ENCODE measurements around the gene TENM4.

TENM4 gene

DNA sequence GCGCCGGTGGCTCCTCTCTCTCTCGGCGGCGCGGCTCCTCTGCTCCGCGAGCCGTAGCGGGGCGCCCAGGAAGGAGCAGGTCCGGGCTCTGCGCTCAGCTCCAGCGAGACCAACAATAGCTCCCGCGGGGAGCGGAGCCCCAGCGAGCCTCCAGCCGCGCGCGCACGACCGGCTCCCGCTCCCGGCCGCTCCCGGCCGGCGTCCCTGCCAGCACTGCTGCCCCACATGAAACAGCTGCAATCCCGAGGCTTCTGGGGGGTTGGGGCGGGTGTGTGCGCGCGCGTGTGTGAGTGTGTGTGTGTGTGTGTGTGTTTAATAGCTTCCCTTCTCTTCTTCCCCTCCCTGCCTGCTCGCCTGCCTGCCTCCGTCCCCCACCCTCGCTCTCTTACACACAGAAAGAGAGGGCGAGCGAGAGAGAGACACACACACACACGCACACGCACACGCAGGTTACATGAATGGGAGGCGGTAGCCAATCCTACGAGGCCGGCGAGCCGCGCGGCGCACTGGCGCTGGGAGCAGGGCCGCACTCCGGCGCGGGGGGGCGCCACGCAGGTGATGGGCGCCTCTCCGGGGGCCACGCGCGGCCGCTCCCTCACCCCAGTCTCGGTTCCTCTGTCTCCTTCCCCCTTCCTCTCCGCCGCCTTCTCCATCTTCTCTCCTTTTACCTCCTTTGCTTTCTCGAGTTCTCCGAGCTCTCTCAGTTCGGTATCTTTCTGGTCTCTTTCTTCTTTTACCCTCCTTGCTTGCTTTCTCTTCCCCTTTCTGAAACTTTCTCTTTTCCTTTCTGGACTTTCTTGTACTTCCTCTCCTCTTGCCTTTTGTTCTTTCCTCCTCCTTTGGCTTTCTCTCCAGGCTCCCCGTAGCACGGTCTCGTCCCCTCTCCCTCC lies at the start of gene TENM4:
Gene TENM4, minus strand, starts transcription at position 460 of the 890 bp plus-strand sequence. CDS start 371,086 bp downstream, outside the sequence.
- DNase-seq = peak; percentile 94

GRCh38 chr11:79488286-79488685 lies 47.5 kb upstream of the TENM4 start:
- no peak for DNase-seq

DNA sequence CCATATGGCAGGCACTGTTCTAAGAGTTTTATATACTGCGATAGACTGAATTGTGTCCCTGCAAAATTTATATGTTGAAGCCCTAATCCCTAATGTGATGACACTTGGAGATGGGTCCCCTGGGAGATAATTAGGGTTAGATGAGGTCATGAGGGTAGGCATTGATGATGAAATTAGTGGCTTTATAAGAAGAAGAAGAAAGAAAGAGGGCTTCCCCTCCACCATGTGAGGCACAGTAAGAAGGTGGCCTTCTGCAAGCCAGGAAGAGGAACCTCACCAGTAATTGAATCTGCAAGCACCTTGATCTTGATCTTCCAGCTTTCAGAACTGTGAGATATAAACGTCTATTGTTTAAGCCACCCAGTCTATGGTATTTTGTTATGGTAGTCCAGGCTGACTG lies 46.6 kb upstream of the TENM4 start:
- no peak for DNase-seq

- DNase-seq = no peak
These were observed 45.6 kb upstream of the TENM4 start for GRCh38 chr11:79486242-79486984.

DNA sequence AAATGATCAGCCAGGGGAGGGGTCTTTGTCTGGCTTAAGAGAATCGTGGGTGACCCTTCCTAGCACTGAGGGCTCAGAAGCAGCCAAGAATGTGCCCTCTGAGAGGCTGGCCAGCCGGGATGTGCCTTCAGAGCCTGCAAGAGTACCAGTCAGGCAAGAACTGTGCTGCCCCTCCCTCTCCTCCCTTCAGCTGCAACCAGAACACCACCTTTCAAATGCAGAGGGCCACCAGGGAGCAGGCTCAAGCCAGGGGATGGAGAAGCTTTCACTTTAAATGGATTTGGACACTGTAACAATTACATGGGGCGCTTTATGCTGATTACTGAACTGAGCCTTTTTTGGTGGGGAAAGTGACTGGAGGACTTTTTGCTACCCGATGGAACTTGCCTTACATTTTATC lies 44.9 kb upstream of the TENM4 start:
- no peak for DNase-seq

DNA sequence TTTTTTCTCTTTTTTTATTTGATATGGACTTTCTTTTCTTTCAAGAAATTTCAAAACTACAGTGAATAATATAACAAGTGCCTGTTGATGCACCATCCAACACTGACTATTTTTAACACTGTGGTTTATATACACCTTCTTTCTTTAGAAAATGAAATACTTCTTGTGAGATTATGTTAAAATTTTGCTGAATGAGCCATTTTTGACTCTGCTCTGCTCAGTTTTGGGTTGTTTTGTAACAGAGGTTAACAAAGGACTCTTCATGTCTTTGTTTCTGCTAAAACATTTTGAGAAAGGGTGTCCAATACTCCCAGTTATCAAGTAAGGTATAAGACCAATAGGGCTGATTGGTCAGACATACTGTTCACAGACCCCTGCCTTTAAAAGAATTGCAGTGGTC lies 44.0 kb upstream of the TENM4 start:
- no peak for DNase-seq

GRCh38 chr11:79482800-79483199 lies 42.0 kb upstream of the TENM4 start:
- no peak for DNase-seq

DNA sequence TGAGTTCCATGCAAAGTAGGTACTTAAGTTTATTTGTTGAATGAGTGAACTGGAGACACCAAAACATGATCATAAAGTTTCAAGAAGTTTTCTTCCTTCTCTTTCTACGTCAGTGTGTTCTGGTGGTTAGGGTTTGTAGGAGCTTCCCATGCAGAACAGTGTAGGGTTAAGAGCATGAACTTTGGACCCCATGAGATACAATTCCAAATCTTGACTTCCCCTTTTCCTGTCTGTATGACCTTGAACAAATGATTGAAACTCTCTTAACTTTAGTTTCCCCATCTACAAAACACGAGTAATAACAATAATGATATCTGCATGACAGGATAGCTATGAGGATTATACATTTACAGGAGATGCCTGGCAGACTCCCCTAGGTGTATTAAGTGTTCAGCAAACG lies 41.0 kb upstream of the TENM4 start:
- no peak for DNase-seq

- peak; percentile 18 for DNase-seq
These were observed 40.0 kb upstream of the TENM4 start for GRCh38 chr11:79480864-79481263.

DNA sequence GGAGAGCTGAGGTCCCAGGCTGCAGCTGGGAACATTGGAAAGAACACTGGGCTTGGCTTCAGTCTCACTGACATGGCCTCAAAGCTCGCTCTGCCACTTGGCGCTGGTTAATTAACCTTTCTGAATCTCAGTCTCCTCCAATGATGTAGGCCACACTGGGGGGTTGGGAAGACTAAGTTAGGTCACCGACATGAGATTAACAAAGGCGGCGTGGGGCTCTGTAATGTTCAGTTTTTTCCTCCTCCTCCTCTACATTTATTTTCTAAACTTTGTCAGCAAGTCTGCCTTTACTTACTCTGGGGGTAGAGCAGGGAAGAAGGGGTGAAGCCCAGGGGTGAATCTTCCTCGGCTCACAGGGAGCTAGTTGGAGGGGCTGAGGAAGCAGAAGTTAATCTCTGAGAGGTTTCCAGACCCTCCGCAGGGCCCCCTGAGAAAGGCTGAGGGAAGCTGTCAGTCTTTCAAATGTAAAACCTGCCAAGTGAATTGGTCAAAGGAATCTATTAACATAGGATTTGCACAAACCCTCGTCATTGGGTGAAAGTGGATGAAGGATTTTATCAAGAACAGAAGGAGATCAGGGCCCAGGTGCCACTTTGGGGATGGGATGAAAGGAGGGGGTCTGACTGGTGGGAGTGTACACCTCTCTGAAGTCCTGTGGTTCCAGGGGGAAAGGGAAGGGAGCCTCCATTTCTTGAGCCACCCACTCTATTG lies 32.1 kb upstream of the TENM4 start:
- DNase-seq = no peak

DNA sequence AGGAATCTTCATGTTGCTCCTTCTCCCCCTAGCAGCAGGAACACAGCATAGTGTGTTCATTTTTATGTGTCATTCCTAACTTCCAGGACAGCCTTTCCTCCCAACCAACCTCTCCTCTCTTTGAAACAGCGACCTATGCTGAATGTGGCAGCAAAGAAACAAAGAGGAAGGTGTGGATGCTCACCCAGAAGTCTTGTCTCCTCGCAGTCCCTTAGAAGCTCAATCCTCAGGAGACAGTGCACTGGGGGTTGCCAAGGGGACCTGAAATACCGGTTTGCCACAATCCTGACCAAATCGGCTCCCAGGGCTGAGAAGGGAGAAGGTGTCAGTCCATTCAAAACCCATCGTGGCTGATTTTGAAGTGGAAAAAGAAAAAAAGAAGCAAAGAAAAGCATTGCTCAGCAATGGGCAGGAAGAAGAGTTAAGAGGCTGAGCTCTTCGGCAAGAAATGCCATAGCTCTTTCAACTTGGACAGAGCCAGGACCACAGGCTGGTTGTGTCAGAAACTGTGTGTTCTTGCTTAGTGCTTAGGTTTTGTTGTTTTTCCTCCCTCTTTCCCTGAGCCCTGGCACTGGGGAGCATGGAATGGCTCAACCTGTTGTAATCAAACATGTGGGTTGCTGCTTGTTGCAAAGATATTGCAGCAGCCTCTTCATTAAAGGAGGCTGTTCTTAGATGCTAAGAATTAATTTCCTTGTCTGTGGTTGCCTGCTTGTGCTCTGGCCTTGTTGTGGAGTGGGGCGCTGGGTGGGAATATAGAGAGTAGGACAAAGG lies 30.4 kb upstream of the TENM4 start:
- DNase-seq = no peak

DNA sequence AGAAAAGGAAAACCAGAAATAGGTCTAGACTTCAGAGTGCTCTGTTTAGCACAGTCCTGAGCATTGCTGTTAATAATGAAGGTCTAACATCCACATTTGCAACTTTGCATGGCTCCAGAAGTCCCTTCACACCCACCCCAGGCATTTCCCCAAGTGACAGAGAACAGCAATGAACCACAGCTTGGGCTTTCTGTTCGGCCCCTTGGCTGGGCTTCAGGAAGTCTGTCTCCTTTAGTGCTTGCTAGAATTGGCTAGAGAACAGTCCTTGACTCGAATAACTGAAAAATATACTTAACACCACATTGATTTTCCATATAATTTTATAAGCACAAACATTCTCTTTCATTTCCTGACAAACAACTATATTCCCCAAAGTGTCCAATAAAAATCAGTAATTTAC lies 29.3 kb upstream of the TENM4 start:
- DNase-seq = no peak

DNA sequence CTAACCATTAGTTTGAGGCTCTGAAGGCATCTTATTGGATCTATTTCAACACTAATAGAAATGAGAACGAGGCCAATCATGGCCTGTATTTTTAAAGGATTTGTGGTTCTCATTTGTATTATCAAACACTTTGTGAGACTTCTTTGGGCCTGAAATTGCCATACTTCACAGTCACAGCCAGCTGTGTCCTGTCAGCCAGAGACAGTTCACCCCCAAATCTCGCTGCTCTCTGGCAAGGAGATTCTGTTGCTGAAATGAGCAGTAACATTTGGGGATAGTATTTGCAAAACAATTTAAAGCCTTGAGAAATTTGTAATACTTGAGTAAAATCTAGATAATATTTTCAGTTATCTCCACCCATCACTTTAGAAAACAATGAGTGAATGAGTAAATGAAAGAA lies 26.9 kb upstream of the TENM4 start:
- no peak for DNase-seq

GRCh38 chr11:79466411-79466810 lies 25.6 kb upstream of the TENM4 start:
- no peak for DNase-seq

- no peak for DNase-seq
These were observed 24.3 kb upstream of the TENM4 start for GRCh38 chr11:79465160-79465559.

DNA sequence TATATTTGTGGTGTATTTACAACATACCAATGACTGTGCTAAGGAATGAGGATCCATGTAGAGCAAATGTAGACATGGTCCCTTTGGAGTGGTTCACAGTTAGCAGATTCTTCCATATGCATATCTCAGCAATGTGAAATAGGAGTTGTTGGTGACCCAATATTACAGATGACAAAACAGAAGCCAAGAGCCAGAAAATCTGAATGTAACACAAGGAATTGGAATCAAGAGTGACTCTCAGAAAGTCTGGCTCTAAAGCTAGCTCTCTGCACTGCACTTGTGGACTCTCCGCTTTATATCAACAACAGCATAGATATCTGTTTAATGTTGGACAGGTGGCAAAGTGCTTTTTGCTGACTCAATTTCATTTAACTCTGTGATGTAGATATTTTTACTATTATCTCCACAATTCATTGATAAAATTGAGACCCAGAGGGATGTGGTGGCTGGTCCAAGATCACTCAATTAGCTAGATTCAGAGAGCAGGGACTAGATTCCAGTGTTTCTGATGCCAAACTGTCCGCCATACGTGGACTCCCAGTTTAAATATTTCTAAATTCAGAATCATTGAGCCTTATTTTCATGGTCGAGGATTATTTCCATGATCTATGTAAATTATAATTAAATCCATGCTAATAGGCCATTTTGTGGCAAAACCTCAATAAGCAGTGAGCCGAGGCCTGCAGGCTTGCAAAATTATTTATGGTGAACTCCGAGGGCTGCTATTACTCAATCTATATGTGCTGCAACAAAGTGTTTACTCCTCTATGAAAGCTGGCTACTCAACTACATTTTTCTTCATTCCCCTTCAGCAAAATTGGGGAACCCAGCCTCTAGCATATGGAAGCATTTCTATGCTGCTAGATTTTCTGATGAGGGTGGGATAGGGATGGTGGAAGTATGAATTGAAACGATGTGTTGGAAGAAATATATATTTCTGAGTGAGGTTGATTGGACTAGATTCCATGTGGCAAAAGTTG lies 21.1 kb upstream of the TENM4 start:
- no peak for DNase-seq

GRCh38 chr11:79461144-79461543 lies 20.3 kb upstream of the TENM4 start:
- DNase-seq = peak; percentile 52

- no peak for DNase-seq
These were observed 17.9 kb upstream of the TENM4 start for GRCh38 chr11:79458709-79459108.

DNA sequence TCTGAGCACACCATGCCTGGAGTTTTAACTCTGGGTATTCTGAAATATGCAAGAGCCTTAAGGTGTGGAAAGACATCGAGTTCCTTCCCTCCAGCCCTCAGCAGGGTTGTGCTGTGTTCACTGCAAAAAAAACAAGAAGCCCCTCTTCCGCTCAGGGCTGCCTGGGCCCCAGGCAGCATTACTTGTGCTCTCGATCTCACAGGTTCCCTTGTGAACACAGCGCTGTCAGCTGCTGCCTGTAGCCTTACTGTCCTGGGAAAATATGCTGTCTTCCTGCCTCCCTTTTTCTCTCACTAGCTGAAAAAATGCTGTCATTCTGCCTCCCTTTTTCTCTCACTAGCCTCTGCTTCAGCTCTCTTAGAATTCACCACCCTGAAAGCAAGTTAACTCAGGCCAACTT lies 15.7 kb upstream of the TENM4 start:
- DNase-seq = no peak

DNA sequence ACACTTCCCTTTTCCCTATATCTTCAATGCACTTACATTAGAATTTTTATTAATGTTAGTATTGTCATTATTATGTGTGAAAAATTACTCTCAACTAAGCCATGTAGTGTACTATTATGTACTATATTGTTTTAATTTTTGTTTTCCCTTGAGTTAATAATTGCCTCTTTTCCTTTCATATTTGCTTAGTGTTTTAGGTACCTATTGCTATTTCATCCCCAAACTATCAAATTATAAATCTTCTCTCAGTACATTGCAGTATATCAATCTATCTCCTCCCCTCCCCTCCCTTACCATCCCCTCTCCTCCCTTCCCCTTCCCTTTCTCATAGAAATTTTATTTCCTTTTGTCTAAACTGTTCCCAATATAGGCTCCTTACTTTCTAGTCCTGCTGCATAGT lies 12.8 kb upstream of the TENM4 start:
- DNase-seq = no peak

- DNase-seq = no peak
These were observed 8.2 kb upstream of the TENM4 start for GRCh38 chr11:79449040-79449439.
